Cerebellar cortex (tissue), 1 donor: ENCODE results near the gene ATRNL1.

ENCODE experiments used
- DNase-seq: peaks from one replicate; pipeline ENCODE4 v3.0.0-alpha.2; 2015; ENCODE audit warnings: low spot score

The ATRNL1 gene

DNA sequence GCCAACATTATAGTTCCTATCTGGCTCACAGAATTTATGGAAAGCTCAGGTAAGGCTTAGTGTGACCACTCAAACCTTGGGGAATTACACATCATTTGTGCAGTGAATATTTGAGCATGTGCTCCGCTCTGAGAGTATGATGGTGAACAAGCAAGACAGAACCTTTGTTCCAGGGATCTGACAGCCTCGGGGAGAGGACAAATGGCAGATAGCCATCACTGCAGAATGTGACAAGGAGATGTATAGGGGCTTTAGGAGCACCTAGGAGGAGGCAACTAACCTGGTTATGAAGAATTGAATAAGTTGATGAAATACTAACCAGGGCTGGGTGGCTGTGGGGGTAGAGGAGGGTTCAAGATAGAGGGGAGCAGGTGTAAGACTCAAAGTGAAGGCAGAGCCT lies 889.4 kb downstream of the ATRNL1 start:
- DNase-seq = no peak

DNA sequence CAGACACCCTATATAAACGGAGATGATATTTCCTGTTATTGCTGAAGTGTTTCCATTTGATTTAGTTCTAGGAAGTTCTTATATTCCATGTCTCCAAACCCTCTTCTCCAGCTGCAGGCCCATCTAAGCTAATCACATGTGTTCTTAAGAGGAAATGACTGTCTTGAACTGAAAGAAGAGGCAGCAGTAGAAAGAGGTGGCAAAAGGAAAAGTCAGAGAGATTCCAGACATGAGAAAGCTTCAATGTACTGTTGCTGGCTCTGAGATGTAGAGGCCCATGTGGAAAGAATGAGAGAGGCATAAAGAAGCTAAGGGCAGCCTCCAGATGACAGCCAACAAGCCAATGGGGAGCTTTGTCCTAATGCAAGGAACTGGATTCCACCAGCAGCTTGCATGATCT lies 892.6 kb downstream of the ATRNL1 start:
- DNase-seq = no peak

DNA sequence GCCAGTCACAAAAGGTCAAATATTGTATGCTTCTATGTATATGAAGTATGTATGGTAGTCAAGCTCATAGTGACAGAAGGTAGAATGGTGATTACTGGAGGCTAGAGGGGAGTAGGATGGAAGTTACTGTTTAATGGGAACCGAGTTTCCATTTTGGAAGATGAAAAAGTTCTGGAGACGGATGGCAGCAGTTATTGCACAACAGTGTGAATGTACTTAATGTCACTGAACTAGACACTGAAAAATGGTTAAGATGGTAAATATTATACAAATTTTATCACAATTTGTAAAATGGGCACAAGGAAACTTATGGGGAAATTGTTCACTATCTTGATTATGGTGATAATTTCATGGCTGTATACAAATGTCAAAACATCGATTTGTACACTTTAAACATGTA lies 895.2 kb downstream of the ATRNL1 start:
- no peak for DNase-seq

DNA sequence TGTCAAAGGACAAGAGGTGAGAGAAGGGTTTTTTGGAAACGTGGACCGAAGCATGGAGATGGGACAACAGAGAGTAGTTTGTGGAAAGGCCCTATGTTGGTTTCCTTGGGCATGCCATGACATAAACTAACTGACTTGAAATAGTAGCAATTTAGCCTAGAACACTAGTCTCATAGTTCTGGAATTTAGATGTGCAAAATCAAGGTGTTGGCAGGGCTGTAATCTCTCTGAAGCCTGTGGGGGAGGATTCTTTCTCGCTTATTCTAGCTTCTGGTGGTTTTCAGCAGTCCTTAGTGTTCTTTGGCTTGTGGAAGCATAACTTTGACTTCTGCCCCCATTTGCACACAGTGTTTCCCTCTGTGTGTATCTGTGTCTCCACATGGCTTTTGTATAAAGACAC lies 896.5 kb downstream of the ATRNL1 start:
- DNase-seq = no peak

DNA sequence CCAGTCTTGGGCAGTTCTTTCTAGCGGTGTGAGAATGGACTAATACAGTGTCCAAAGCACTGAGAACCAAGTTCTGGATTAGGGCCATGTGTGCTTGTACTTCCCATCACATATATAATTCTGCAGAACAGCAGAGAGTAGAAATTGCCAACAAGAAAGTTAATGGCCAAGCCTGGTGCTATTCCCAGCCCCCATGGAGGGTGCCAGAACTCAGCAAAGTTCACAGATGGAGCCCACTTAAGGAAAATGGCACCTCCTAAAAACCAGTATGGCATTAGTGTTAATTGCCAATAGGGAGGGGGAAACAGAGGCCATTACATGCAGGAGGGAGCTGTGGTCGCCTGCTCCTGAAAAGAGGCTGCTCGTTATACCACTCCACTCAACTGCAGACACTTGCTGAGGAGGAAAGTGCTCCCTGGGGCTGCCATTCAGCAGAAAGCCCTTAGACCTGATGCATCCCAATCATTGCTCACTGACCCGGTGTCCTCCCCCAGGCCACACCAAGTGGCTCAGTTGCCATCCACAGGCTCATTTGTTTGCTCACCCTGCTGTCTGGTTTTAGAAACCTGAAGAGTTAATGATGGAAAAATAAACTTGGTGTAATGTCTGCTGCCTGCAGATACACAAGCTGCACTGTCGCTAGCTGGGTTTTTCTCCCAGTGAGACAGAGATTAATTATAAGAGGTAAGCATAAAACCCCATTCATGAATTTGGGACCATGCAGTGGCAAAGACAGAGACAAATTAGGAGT lies 899.2 kb downstream of the ATRNL1 start:
- DNase-seq = no peak

DNA sequence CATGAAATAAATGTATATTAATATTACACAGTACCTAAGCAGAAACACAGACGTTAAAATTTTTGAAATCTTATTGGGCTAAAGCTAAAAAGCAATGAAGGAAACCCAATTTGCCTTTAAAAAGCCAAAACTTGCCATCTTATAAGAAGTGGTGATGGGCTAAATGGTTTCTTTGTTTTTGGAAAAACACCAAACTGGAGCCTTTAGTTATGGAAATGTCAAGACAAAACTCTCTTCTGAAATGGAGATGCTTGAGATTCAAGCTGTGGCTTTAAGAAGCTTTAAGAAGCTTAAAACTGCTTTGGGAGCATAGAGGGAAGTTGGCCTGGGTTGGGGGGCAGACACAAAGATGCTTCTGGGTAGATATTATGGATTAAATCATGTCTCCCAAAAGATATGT lies 902.9 kb downstream of the ATRNL1 start:
- DNase-seq = no peak

DNA sequence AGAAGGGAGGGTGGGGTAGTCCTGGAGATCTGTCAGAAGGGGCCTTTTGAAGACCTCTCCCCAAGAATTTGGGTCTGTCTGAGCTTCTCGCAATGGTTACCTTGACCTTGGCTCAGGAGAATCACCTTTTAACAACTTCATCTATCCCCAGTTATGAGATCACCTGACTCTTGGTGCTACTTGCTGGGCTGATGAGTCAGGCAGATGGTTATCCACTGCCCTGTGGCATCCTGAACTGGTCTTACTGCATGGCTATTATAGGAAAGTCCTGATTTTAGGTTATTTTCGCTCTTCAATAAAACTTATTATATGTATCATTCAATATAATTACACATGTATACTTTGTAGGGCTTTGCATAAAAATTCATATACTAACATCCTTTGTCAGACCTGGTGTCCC lies 905.1 kb downstream of the ATRNL1 start:
- no peak for DNase-seq
